B cell (primary cell): ENCODE measurements around the gene ABCC5. TPM values are rescaled to one million over a fixed set of nuclear protein-coding genes. Genes with fewer than 3 reads are reported as not detected.

Experiments used
- ATAC-seq: fragments of 200-7000 bp; cut with Tn5 transposase; one replicate; pipeline ENCODE4 v1.10.0; 2021; ENCODE audit warnings: low read depth, mild to moderate bottlenecking, moderate number of reproducible peaks, moderate library complexity
- CTCF ChIA-PET: fragments of 350-600 bp; sonication (Branson Sonifier 250); formaldehyde crosslinking; loops from one replicate; lab custom pipeline; 2021; ENCODE audit warnings: antibody characterized with exemption, inconsistent platforms; lab: Charles Lee
- POLR2A ChIA-PET: fragments of 350-600 bp; sonication (Branson Sonifier 250); formaldehyde crosslinking; loops from one replicate; lab custom pipeline; 2021; ENCODE audit warnings: antibody characterized with exemption; lab: Charles Lee
- DNase-seq: peaks from one replicate; pipeline ENCODE4 v3.0.0; 2013
- H2AFZ ChIP-seq: 2 replicates; pipeline ENCODE4 v1.6.1; 2012; ENCODE audit warnings: mild to moderate bottlenecking, low read depth, low read length; ENCODE audit not compliant: insufficient read depth, poor library complexity, severe bottlenecking
- H3K27ac ChIP-seq, 2 donors: 1 replicate in 1 of 2; 2 replicates in 1 of 2; pipeline ENCODE4 v1.5.1; 2012 to 2013; ENCODE audit warnings: low read length in 2 of 2, mild to moderate bottlenecking in 2 of 2, moderate library complexity in 1 of 2
- H3K27me3 ChIP-seq, 4 experiments: fragments of 200-600 bp in 1 of 4; sonication (generic) in 1 of 4; replicated peaks in 1 of 4; 1 replicate in 2 of 4; 2 replicates in 2 of 4; pipeline versions ENCODE4 v1.6.1 to v1.7.0; 2013 to 2016; ENCODE audit warnings: low read length in 3 of 4, mild to moderate bottlenecking in 2 of 4, mixed read lengths in 1 of 4, moderate library complexity in 1 of 4; ENCODE audit not compliant: insufficient read depth in 4 of 4, control insufficient read depth in 3 of 4; ENCODE audit errors: control extremely low read depth in 1 of 4
- H3K36me3 ChIP-seq, 2 experiments: replicated peaks in 1 of 2; 1 replicate in 1 of 2; 2 replicates in 1 of 2; pipeline versions ENCODE4 v1.6.1 to v1.7.1; 2013; ENCODE audit warnings: low read length in 1 of 2; ENCODE audit not compliant: insufficient read depth in 2 of 2, control insufficient read depth in 1 of 2; ENCODE audit errors: control extremely low read depth in 1 of 2, extremely low read depth in 1 of 2
- H3K4me1 ChIP-seq, 2 donors: fragments of 200-600 bp in 1 of 2; sonication (generic) in 1 of 2; 1 replicate in 1 of 2; 2 replicates in 1 of 2; pipeline versions ENCODE4 v1.5.1 to v1.6.1; 2013 to 2017; ENCODE audit warnings: low read length in 2 of 2; ENCODE audit not compliant: control insufficient read depth in 2 of 2, insufficient read depth in 2 of 2
- H3K4me2 ChIP-seq: replicated peaks from 2 replicates; pipeline ENCODE3; 2012; ENCODE audit warnings: mild to moderate bottlenecking, low read depth, low read length; ENCODE audit not compliant: poor library complexity, severe bottlenecking
- H3K4me3 ChIP-seq, 5 experiments: fragments of 200-600 bp in 1 of 5; sonication (generic) in 1 of 5; 1 replicate in 3 of 5; 2 replicates in 2 of 5; pipeline versions ENCODE4 v1.5.1 to v1.7.0; 2011 to 2016; ENCODE audit warnings: low read length in 4 of 5, mild to moderate bottlenecking in 4 of 5, low read depth in 2 of 5, control low read depth in 1 of 5, moderate library complexity in 1 of 5; ENCODE audit not compliant: insufficient read depth in 1 of 5; ENCODE audit errors: control extremely low read depth in 1 of 5, extremely low read depth in 1 of 5
- H3K79me2 ChIP-seq: fragments of 200-600 bp; sonication (generic); one replicate; pipeline ENCODE4 v1.6.0; 2016; ENCODE audit warnings: low read length; ENCODE audit not compliant: control insufficient read depth, insufficient read depth
- H3K9ac ChIP-seq: fragments of 200-600 bp; sonication (generic); 2 replicates; pipeline ENCODE4 v1.6.1; 2017; ENCODE audit warnings: mild to moderate bottlenecking, low read length, moderate library complexity
- H3K9me3 ChIP-seq, 3 donors: one replicate each; pipeline versions ENCODE4 v1.6.1 to v1.7.1; 2013; ENCODE audit warnings: low read length in 2 of 3; ENCODE audit not compliant: control insufficient read depth in 2 of 3, insufficient read depth in 1 of 3; ENCODE audit errors: control extremely low read depth in 1 of 3
- H4K20me1 ChIP-seq: 2 replicates; pipeline ENCODE4 v1.6.0; 2012; ENCODE audit warnings: mild to moderate bottlenecking, low read length; ENCODE audit not compliant: insufficient read depth, control insufficient read depth, poor library complexity, severe bottlenecking
- H3K27ac Mint-ChIP-seq: one replicate; pipeline ENCODE4 v1.8.0; 2021; ENCODE audit warnings: mixed read lengths
- H3K27me3 Mint-ChIP-seq: one replicate; pipeline ENCODE4 v1.8.0; 2021; ENCODE audit warnings: mixed read lengths
- H3K4me1 Mint-ChIP-seq: one replicate; pipeline ENCODE4 v1.8.0; 2021; ENCODE audit warnings: mixed read lengths
- H3K4me3 Mint-ChIP-seq: one replicate; pipeline ENCODE4 v1.8.0; 2021; ENCODE audit warnings: mixed read lengths
- H3K9me3 Mint-ChIP-seq: one replicate; pipeline ENCODE4 v1.8.0; 2022; ENCODE audit warnings: mixed read lengths; ENCODE audit not compliant: insufficient read depth
- EZH2 ChIP-seq: IDR thresholded peaks from 2 replicates; pipeline ENCODE4 v1.6.1; 2012; ENCODE audit warnings: borderline replicate concordance, low read depth, mild to moderate bottlenecking, moderate library complexity, low read length; ENCODE audit not compliant: insufficient read depth, poor library complexity, severe bottlenecking
- WGBS: methylation state at CpG from one replicate; pipeline ENCODE4 v1.1.5; 2013; ENCODE audit warnings: missing lambda C conversion rate; ENCODE audit not compliant: insufficient coverage; 5-methylcytosine and 5-hydroxymethylcytosine counted together
- intact Hi-C: fragments of 100-400 bp; cut with micrococcal nuclease; formaldehyde crosslinking; loops from one replicate; pipeline ENCODE4 v1.10.0; 2022
- polyA plus RNA-seq: library from polyadenylated mRNA; depleted of rRNA; stranded (reverse); fragments of >200 nt; gene quantifications from 2 replicates; pipeline ENCODE4 v1.2.3, GENCODE V29; 2012
- total RNA-seq, 2 donors: library from RNA; stranded (reverse); fragments of 120-200 nt in 1 of 2; gene quantifications; 1 replicate in 1 of 2; 2 replicates in 1 of 2; pipeline versions ENCODE4 v1.2.3 to v1.2.4, GENCODE V29; 2013 to 2022
- TF ChIP-seq, protein P1 (sequence below): fragments of 200-600 bp; IDR thresholded peaks from one replicate; pipeline ENCODE4 v1.8.0; 2022; ENCODE audit warnings: antibody characterized with exemption, mild to moderate bottlenecking

The ABCC5 gene
- total and polyA plus RNA-seq, 2 donors (not counting 1 experiment from before 2014, with no cell fraction given) = 13.4 to 29.5 TPM

DNA sequence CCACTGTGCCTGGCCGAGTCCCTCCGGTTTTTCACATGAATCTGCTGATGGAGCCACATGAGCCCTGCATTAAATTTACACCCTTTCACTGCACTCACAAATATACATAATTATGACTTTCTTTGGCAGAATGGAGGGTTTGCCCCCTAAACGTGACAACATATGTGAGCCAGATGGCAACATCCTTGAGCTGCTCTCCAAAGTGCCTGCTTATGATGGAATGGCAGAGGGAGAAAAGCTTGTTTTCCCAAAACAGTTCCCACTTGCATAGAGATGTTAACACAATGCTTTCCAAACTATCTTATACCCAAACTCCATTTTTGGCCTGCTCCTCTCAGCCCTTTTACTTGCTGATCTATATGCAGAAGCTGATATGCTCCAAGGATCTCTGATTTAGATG lies 54.9 kb downstream of the ABCC5 start:
- TF ChIP-seq, protein P1, sequence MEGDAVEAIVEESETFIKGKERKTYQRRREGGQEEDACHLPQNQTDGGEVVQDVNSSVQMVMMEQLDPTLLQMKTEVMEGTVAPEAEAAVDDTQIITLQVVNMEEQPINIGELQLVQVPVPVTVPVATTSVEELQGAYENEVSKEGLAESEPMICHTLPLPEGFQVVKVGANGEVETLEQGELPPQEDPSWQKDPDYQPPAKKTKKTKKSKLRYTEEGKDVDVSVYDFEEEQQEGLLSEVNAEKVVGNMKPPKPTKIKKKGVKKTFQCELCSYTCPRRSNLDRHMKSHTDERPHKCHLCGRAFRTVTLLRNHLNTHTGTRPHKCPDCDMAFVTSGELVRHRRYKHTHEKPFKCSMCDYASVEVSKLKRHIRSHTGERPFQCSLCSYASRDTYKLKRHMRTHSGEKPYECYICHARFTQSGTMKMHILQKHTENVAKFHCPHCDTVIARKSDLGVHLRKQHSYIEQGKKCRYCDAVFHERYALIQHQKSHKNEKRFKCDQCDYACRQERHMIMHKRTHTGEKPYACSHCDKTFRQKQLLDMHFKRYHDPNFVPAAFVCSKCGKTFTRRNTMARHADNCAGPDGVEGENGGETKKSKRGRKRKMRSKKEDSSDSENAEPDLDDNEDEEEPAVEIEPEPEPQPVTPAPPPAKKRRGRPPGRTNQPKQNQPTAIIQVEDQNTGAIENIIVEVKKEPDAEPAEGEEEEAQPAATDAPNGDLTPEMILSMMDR = no peak
- H3K4me3 ChIP-seq = no peak overlapping the region
- WGBS = 100% methylated on average over 3 of the region's 3 CpGs
- CTCF ChIA-PET = no interaction called here
- Mint-ChIP-seq H3K27me3 (no peaks in the 10 kb centered on the region), H3K27ac (no peak overlapping the region), H3K4me3 (no peak overlapping the region), H3K4me1 (no peaks in the 10 kb centered on the region), H3K9me3 (no peaks in the 10 kb centered on the region)
- peaks cover 3 to 16% of the 10 kb centered on the region in 2 experiments for H3K36me3 ChIP-seq
- no peak overlapping the region for H3K9ac ChIP-seq
- ATAC-seq = no peak
- no peak overlapping the region for H3K27ac ChIP-seq
- POLR2A ChIA-PET = no interaction called here
- no peak overlapping the region for H2AFZ ChIP-seq
- no peaks in the 10 kb centered on the region for H3K4me1 ChIP-seq
- H3K79me2 ChIP-seq = no peaks in the 10 kb centered on the region
- no peak for DNase-seq
- H3K27me3 ChIP-seq = no peaks in the 10 kb centered on the region
- H3K9me3 ChIP-seq = no peaks in the 10 kb centered on the region
- no peak overlapping the region for H3K4me2 ChIP-seq
- intact Hi-C loops = no loop called here
- H4K20me1 ChIP-seq = no peaks in the 10 kb centered on the region

- POLR2A ChIA-PET = no interaction called here
- Mint-ChIP-seq H3K27ac (no peak overlapping the region), H3K9me3 (no peaks in the 10 kb centered on the region), H3K4me1 (no peaks in the 10 kb centered on the region), H3K27me3 (no peaks in the 10 kb centered on the region), H3K4me3 (no peak overlapping the region)
- H3K36me3 ChIP-seq = peaks cover 3 to 16% of the 10 kb centered on the region in 2 experiments
- H3K27ac ChIP-seq = no peak overlapping the region
- H3K79me2 ChIP-seq = no peaks in the 10 kb centered on the region
- no peaks in the 10 kb centered on the region for H4K20me1 ChIP-seq
- intact Hi-C loops = no loop called here
- H3K4me1 ChIP-seq = no peaks in the 10 kb centered on the region
- no peak overlapping the region for H3K4me3 ChIP-seq
- no peaks in the 10 kb centered on the region for H3K27me3 ChIP-seq
- no peak for DNase-seq
- WGBS = 80% methylated on average over 3 of the region's 4 CpGs
- H3K9ac ChIP-seq = no peak overlapping the region
- no peak for ATAC-seq
- no peak overlapping the region for H3K4me2 ChIP-seq
- no peak overlapping the region for H2AFZ ChIP-seq
- TF ChIP-seq EZH2 = no peak
- TF ChIP-seq, protein P1 = no peak
- CTCF ChIA-PET = no interaction called here
- no peaks in the 10 kb centered on the region for H3K9me3 ChIP-seq
Measured at GRCh38 chr3:183959214-183959613, 58.5 kb downstream of the ABCC5 start.
